HEK293 (cell line): Measurements from ENCODE around the gene SYTL3.

Experiments used
- CTCF ChIP-seq: fragments of 450-650 bp; formaldehyde crosslinking; IDR thresholded peaks from 2 replicates; pipeline ENCODE4 v1.5.1; 2016; ENCODE audit warnings: missing biosample characterization, missing genetic modification characterization
- MYNN ChIP-seq: fragments of 450-650 bp; formaldehyde crosslinking; IDR thresholded peaks from 2 replicates; pipeline ENCODE4 v1.5.1; 2016; ENCODE audit warnings: missing biosample characterization, missing genetic modification characterization, borderline replicate concordance

- TF ChIP-seq CTCF (tag by site-specific recombination), result no peak
- TF ChIP-seq MYNN (tag by site-specific recombination), result no peak
Measured at GRCh38 chr6:158776737-158777136, 126.9 kb downstream of the SYTL3 start.
